ENCODE measurements around the gene CENPB. TPM values are rescaled to one million over a fixed set of nuclear protein-coding genes. Genes with fewer than 3 reads are reported as not detected.
A peak's percentile ranks its signal among the peaks of the same experiment; 100 is the strongest.

The CENPB gene
- total RNA-seq, 2 donors from 2014 or later, result 43.0 to 50.7 TPM

GRCh38 chr20:3823881-3824280, 37.3 kb upstream of the CENPB start:
- Mint-ChIP-seq H3K27ac (no peak overlapping the region), H3K27me3 (ENCODE audit: insufficient read depth) (no peaks in the 10 kb centered on the region), H3K4me1 (peaks cover 5% of the 10 kb centered on the region), H3K4me3 (no peak overlapping the region), H3K9me3 (no peaks in the 10 kb centered on the region), H3K36me3 (ENCODE audit: low read depth) (peaks cover 14% of the 10 kb centered on the region)
- Histone ChIP-seq H3K36me3 (ENCODE audit: control insufficient read depth, insufficient read depth, low read length) (peaks cover 16% of the 10 kb centered on the region), H3K27ac (ENCODE audit: low read depth, low read length) (no peak overlapping the region), H3K4me3 (ENCODE audit: low read length) (no peak overlapping the region), H3K27me3 (ENCODE audit: control insufficient read depth, insufficient read depth, low read length, poor library complexity, severe bottlenecking) (no peaks in the 10 kb centered on the region), H3K9me3 (ENCODE audit: control insufficient read depth, low read length) (no peaks in the 10 kb centered on the region), H3K9ac (ENCODE audit: extremely low read depth, low read length, poor library complexity, severe bottlenecking) (no peak overlapping the region), H3K4me1 (ENCODE audit: control insufficient read depth, insufficient read depth, low read length) (peaks cover 4% of the 10 kb centered on the region)
- TF ChIP-seq CTCF (conservative IDR thresholded peaks at IDR 0.05), result no peak
- no peak for DNase-seq
- WGBS, 2 experiments (ENCODE audit: insufficient coverage in 1 of 2, insufficient read length in 1 of 2), result 88 to 92% methylated on average over 12 to 20 of the region's 20 CpGs

- Mint-ChIP-seq H3K27me3 (ENCODE audit: insufficient read depth) (no peaks in the 10 kb centered on the region), H3K4me1 (peaks cover 5% of the 10 kb centered on the region), H3K9me3 (no peaks in the 10 kb centered on the region), H3K4me3 (peak overlapping the region; percentile 78), H3K36me3 (ENCODE audit: low read depth) (peaks cover 12% of the 10 kb centered on the region), H3K27ac (peak overlapping the region; percentile 94)
- H3K27me3 ChIP-seq (ENCODE audit: control insufficient read depth, insufficient read depth, low read length, poor library complexity, severe bottlenecking), result no peaks in the 10 kb centered on the region
- TF ChIP-seq CTCF (conservative IDR thresholded peaks at IDR 0.05), result no peak
- no peak overlapping the region for H3K4me3 ChIP-seq (ENCODE audit: low read length)
- peaks cover 4% of the 10 kb centered on the region for H3K4me1 ChIP-seq (ENCODE audit: control insufficient read depth, insufficient read depth, low read length)
- no peak for DNase-seq
- H3K27ac ChIP-seq (ENCODE audit: low read depth, low read length), result no peak overlapping the region
- 84 to 92% methylated on average over 13 to 14 of the region's 14 CpGs for WGBS, 2 experiments (ENCODE audit: insufficient coverage in 1 of 2, insufficient read length in 1 of 2)
- no peaks in the 10 kb centered on the region for H3K9me3 ChIP-seq (ENCODE audit: control insufficient read depth, low read length)
- H3K9ac ChIP-seq (ENCODE audit: extremely low read depth, low read length, poor library complexity, severe bottlenecking), result no peak overlapping the region
- peaks cover 16% of the 10 kb centered on the region for H3K36me3 ChIP-seq (ENCODE audit: control insufficient read depth, insufficient read depth, low read length)
Observed at GRCh38 chr20:3821996-3822395, 35.5 kb upstream of the CENPB start.

GRCh38 chr20:3820901-3821727, 34.6 kb upstream of the CENPB start:
- Mint-ChIP-seq H3K27me3 (ENCODE audit: insufficient read depth) (peaks cover 5% of the 10 kb centered on the region), H3K4me1 (peaks cover 5% of the 10 kb centered on the region), H3K27ac (peak overlapping the region; percentile 94), H3K4me3 (peak overlapping the region; percentile 78), H3K9me3 (no peaks in the 10 kb centered on the region), H3K36me3 (ENCODE audit: low read depth) (peaks cover 4% of the 10 kb centered on the region)
- Histone ChIP-seq H3K9ac (ENCODE audit: extremely low read depth, low read length, poor library complexity, severe bottlenecking) (peak overlapping the region; percentile 97), H3K36me3 (ENCODE audit: control insufficient read depth, insufficient read depth, low read length) (peaks cover 14% of the 10 kb centered on the region), H3K9me3 (ENCODE audit: control insufficient read depth, low read length) (no peaks in the 10 kb centered on the region), H3K4me3 (ENCODE audit: low read length) (peak overlapping the region; percentile 91), H3K27me3 (ENCODE audit: control insufficient read depth, insufficient read depth, low read length, poor library complexity, severe bottlenecking) (no peaks in the 10 kb centered on the region), H3K4me1 (ENCODE audit: control insufficient read depth, insufficient read depth, low read length) (peaks cover 4% of the 10 kb centered on the region), H3K27ac (ENCODE audit: low read depth, low read length) (peak overlapping the region; percentile 97)
- DNase-seq, result no peak
- no peak for TF ChIP-seq CTCF (conservative IDR thresholded peaks at IDR 0.05)
- 62 to 73% methylated on average over 12 to 20 of the region's 20 CpGs for WGBS, 2 experiments (ENCODE audit: insufficient coverage in 1 of 2, insufficient read length in 1 of 2)
